ENCODE measurements around the gene ANKDD1B. TPM values are rescaled to one million over a fixed set of nuclear protein-coding genes. Genes with fewer than 3 reads are reported as not detected.
A peak's percentile ranks its signal among the peaks of the same experiment; 100 is the strongest.

ANKDD1B gene
- total and polyA plus RNA-seq, 4 donors, result 1.7 to 3.4 (median 3.1) TPM

DNA sequence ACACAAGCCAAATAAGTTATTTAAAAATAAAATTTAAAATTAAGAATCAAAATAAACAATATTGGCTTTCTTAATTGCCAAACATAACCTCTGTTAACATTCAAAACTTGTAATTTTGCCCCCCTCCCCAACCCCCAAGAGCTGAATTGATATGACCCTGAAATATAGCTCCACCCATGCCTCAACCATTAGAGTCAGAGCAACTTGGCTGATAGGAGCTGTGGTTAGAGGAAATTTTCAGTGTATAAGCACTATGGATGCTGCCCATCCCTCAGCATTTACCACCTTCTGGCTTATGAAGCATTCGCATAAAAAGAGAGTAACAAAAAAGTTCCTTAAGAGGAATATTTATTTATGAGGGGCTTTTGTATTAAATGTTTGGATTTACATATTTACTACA lies 99.9 kb downstream of the ANKDD1B start:
- no peaks in the 10 kb centered on the region for H3K4me1 ChIP-seq (ENCODE audit: control insufficient read depth, insufficient read depth, low read length)
- H3K4me3 ChIP-seq (ENCODE audit: low read depth, low read length), result no peak overlapping the region
- DNase-seq (ENCODE audit: low read depth in 4 of 6, low spot score in 6 of 6), result no peak
- no peaks in the 10 kb centered on the region for H3K27me3 ChIP-seq (ENCODE audit: control insufficient read depth, insufficient read depth, low read length)
- WGBS (ENCODE audit: insufficient coverage), result no CpG with 5 or more reads among the region's 1 CpG
- H3K9me3 ChIP-seq (ENCODE audit: control insufficient read depth, insufficient read depth, low read length), result no peaks in the 10 kb centered on the region
- H3K36me3 ChIP-seq (ENCODE audit: control insufficient read depth, insufficient read depth, low read length), result no peaks in the 10 kb centered on the region
- no peak overlapping the region for H3K27ac ChIP-seq (ENCODE audit: low read depth, low read length)

DNA sequence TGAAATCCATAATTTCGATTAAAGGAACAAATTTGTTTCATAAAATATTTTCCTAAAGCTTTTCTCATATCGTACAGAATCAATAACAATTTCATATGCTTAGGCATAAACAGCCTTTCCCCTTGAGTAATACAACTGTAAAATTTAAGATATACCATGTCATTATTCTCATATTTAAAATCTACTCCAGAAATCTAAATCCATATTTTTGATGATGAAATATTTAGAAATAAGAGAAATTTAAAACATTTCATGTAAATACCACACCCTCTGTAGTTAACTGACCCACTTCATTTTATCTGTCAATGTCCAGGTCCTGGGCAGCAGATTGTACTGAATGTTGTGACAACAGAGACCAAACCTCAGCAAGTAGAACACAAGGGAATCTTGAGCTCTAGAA lies 100.8 kb downstream of the ANKDD1B start:
- Histone ChIP-seq H3K4me1 (ENCODE audit: control insufficient read depth, insufficient read depth, low read length) (no peaks in the 10 kb centered on the region), H3K36me3 (ENCODE audit: control insufficient read depth, insufficient read depth, low read length) (no peaks in the 10 kb centered on the region), H3K9me3 (ENCODE audit: control insufficient read depth, insufficient read depth, low read length) (no peaks in the 10 kb centered on the region), H3K4me3 (ENCODE audit: low read depth, low read length) (no peak overlapping the region), H3K27ac (ENCODE audit: low read depth, low read length) (no peak overlapping the region), H3K27me3 (ENCODE audit: control insufficient read depth, insufficient read depth, low read length) (no peaks in the 10 kb centered on the region)
- WGBS (ENCODE audit: insufficient coverage), result no CpG with 5 or more reads among the region's 2 CpGs
- no peak for DNase-seq (ENCODE audit: low read depth in 4 of 6, low spot score in 6 of 6)

DNA sequence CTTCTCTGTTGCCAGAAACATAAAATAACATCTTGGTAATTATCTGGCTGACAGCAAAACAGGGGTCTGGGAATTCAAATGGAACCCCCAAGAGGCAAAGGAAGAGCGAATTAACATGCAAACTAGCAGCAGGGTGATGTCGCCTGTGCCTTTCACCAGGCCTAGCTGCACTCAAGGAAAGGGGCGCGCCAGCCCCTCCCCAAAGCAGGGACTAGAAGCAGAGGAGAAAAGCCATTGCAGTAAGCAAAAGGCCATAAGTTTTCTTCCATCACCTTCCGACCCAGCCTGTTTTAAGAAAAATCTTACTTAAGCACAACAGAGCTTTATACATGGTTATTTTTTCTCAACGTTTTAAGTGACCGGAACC lies 105.4 kb downstream of the ANKDD1B start:
- 0% methylated on average over 7 of the region's 7 CpGs for WGBS (ENCODE audit: insufficient coverage)
- peak overlapping the region; percentile 95 for H3K4me3 ChIP-seq (ENCODE audit: low read depth, low read length)
- H3K4me1 ChIP-seq (ENCODE audit: control insufficient read depth, insufficient read depth, low read length), result no peaks in the 10 kb centered on the region
- peaks cover 2% of the 10 kb centered on the region for H3K27me3 ChIP-seq (ENCODE audit: control insufficient read depth, insufficient read depth, low read length)
- no peaks in the 10 kb centered on the region for H3K9me3 ChIP-seq (ENCODE audit: control insufficient read depth, insufficient read depth, low read length)
- H3K36me3 ChIP-seq (ENCODE audit: control insufficient read depth, insufficient read depth, low read length), result no peaks in the 10 kb centered on the region
- H3K27ac ChIP-seq (ENCODE audit: low read depth, low read length), result peak overlapping the region; percentile 90
- DNase-seq (ENCODE audit: low read depth in 4 of 6, low spot score in 6 of 6), result peak in 1 of 6 donors; percentile 4

DNA sequence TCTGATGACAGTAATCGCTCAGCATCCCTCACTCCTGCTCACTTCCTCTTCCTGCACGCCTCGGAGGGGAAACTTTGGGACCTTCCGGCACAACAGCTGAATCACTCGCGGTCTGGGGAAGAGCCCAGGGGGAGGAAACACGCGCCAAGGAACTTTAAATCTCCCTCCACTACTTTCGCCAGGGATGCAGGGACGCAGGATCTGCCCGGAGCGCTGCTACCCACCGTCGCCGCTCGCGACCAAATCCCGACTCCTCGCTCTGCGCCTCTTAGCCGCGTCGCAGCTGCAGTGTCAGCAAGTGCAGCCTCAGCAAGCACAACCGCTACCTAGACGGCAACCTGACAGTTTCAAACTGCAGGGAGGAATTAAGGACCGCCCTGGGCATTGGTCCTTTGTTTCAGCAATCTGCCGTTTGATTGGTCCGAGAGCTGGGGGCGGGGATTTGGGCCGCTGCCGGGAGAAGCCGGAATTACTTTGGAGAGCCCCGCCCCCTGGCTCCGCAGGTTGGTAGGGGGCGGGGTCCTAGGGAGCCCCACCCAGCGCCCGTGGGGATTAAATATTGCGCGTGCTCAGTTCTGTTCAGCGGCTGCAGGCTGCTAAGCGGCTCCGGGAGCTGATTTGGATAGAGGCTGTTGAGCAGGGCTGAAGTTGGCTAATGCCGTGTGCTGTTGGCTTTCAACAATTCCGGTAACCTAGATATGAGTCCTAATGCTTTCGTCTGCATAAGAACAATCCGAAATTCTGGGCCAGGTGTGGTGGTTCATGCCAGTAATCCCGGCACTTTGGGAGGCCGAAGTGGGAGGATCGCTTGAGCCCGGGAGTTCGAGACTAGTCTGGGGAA lies 106.0 kb downstream of the ANKDD1B start, which contains the start of gene POC5:
Gene POC5 (minus strand): TSS at position 356 of the 841 bp plus-strand sequence. CDS start 4,500 bp downstream, outside the sequence.
- H3K36me3 ChIP-seq (ENCODE audit: control insufficient read depth, insufficient read depth, low read length), result no peaks in the 10 kb centered on the region
- DNase-seq (ENCODE audit: low read depth in 4 of 6, low spot score in 6 of 6), result peak; percentile 89 to 99 (median 94)
- peak within 1 kb of the TSS; percentile 90 for H3K27ac ChIP-seq (ENCODE audit: low read depth, low read length)

DNA sequence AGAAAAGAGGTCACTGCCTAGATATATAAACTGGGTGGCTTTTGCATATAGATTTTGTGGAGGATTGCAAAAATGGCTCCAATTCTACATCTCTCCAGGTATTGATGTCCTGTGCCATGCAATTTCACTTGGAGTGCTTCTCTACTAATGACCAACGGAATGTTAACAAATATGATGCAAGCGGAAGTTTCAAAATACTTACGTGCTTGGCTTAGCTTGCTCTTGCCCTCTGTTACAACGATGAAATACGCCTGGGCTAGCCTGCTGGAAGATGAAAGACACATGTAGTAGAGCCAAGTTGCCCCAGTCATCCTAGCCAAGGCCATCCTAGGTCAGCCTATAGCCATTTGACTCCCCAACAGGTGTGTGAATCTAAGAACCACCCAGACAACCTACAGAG lies 109.6 kb downstream of the ANKDD1B start:
- H3K9me3 ChIP-seq (ENCODE audit: control insufficient read depth, insufficient read depth, low read length), result no peaks in the 10 kb centered on the region
- H3K27me3 ChIP-seq (ENCODE audit: control insufficient read depth, insufficient read depth, low read length), result peaks cover 2% of the 10 kb centered on the region
- 100% methylated on average over 4 of the region's 5 CpGs for WGBS (ENCODE audit: insufficient coverage)

More for the DNA sequence above, 106.0 kb downstream of the ANKDD1B start, which contains the start of gene POC5:
- WGBS (ENCODE audit: insufficient coverage), result 5% methylated on average over 46 of the region's 51 CpGs
- Histone ChIP-seq H3K27me3 (ENCODE audit: control insufficient read depth, insufficient read depth, low read length) (peaks cover 2% of the 10 kb centered on the region), H3K4me1 (ENCODE audit: control insufficient read depth, insufficient read depth, low read length) (no peaks in the 10 kb centered on the region), H3K9me3 (ENCODE audit: control insufficient read depth, insufficient read depth, low read length) (no peaks in the 10 kb centered on the region), H3K4me3 (ENCODE audit: low read depth, low read length) (peak within 1 kb of the TSS; percentile 95)

More for the DNA sequence above, 109.6 kb downstream of the ANKDD1B start:
- no peaks in the 10 kb centered on the region for H3K36me3 ChIP-seq (ENCODE audit: control insufficient read depth, insufficient read depth, low read length)
- no peaks in the 10 kb centered on the region for H3K4me1 ChIP-seq (ENCODE audit: control insufficient read depth, insufficient read depth, low read length)
- no peak overlapping the region for H3K4me3 ChIP-seq (ENCODE audit: low read depth, low read length)
- no peak overlapping the region for H3K27ac ChIP-seq (ENCODE audit: low read depth, low read length)
- no peak for DNase-seq (ENCODE audit: low read depth in 4 of 6, low spot score in 6 of 6)

Small RNA genes lying within 50 kb of the gene (small RNA-seq; reads per million reads assigned to genes)
- gene RNU6-680P (ENCODE audit: low replicate concordance), result not detected

Other genes starting within 250 kb of the ANKDD1B start
- gene CERT1, start 99.8 kb upstream of the ANKDD1B start, total RNA-seq, result 10 to 100 TPM; 25.3 to 73.2 TPM
- gene CERT1, start 99.8 kb upstream of the ANKDD1B start, polyA plus RNA-seq (ENCODE audit: insufficient read length in 2 of 2), result 10 to 100 TPM; 39.5 to 45.5 TPM
- 10 to 100 TPM; 42.9 to 58.5 TPM for gene POLK, start 99.6 kb upstream of the ANKDD1B start, total RNA-seq
- 10 to 100 TPM; 16.9 to 19.4 TPM for gene POLK, start 99.6 kb upstream of the ANKDD1B start, polyA plus RNA-seq (ENCODE audit: insufficient read length in 2 of 2)
- 10 to 100 TPM; 13.9 to 18.6 TPM for gene POC5, start 106.0 kb downstream of the ANKDD1B start, total RNA-seq
- gene POC5, start 106.0 kb downstream of the ANKDD1B start, polyA plus RNA-seq (ENCODE audit: insufficient read length in 2 of 2), result 10 to 100 TPM; 16.4 to 18.3 TPM